Neutrophil (primary cell): ENCODE measurements around the gene CHPF.

Experiments
- H3K27ac ChIP-seq: fragments of 200-600 bp; sonication (generic); 2 replicates; pipeline ENCODE4 v1.5.1; 2016; ENCODE audit warnings: mild to moderate bottlenecking, moderate library complexity
- H3K27me3 ChIP-seq: fragments of 200-600 bp; sonication (generic); 2 replicates; pipeline ENCODE4 v1.6.0; 2016; ENCODE audit warnings: mild to moderate bottlenecking
- H3K36me3 ChIP-seq: fragments of 200-600 bp; sonication (generic); 2 replicates; pipeline ENCODE4 v1.5.1; 2017
- H3K4me1 ChIP-seq, 2 experiments: fragments of 200-600 bp in 1 of 2; sonication (generic) in 1 of 2; 1 replicate in 1 of 2; 2 replicates in 1 of 2; pipeline versions ENCODE4 v1.5.1 to v1.6.1; 2013 to 2016; ENCODE audit warnings: low read depth in 1 of 2, low read length in 1 of 2, mild to moderate bottlenecking in 1 of 2, moderate library complexity in 1 of 2; ENCODE audit not compliant: control insufficient read depth in 1 of 2, insufficient read depth in 1 of 2
- H3K4me3 ChIP-seq, 2 experiments: fragments of 200-600 bp in 1 of 2; sonication (generic) in 1 of 2; 1 replicate in 1 of 2; 2 replicates in 1 of 2; pipeline ENCODE4 v1.5.1; 2013 to 2016; ENCODE audit warnings: low read depth in 1 of 2, low read length in 1 of 2, mild to moderate bottlenecking in 1 of 2, moderate library complexity in 1 of 2
- H3K9me3 ChIP-seq: fragments of 200-600 bp; sonication (generic); 2 replicates; pipeline ENCODE4 v1.5.1; 2016
- CTCF ChIP-seq: fragments of 200-600 bp; sonication (generic); IDR thresholded peaks from 2 replicates; pipeline ENCODE4 v1.5.1; 2016; ENCODE audit warnings: antibody characterized with exemption

Gene CHPF

DNA sequence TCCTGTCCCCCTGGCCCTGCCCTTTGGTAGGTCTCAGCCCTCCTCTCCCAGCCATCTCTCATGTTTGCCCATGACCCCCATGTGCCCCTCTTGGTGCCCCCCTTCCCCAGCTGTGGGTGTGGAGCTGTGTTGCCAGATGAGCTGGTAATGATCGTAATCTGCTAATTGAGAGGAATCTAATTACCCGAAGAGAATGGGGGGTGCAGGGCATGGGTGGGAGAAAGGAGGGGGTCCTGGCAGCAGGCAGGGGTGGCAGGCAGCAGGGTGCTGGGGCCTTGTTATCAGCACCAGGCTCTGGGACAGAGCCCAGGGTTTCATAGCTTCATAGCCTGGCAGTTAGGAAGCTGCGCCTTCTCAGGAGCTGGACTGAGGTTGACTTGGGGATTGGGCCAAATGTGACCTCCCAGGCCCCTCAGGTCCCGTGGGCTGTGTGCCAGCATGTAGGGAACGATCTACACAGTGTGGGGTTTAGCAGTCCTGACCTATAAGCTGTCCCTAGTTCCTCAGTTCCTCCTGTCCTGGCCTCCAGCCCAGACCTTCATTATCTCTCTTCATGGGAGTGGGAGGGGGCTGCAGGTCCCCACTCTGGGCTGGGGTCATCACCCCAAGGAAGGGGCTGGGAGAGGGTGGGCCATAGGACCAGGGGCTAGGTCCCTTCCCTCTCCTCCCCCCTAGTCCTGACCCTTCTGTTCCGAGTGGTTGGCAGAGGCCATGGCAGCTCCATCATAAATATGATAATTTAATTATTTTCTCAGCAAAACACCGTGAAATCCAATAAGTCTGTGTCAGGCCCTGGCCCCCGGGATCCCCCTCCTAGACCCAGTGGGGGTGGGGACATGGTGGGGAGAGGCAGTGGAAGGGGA is 35.8 kb downstream of the CHPF start:
- H3K4me3 ChIP-seq, result no peak overlapping the region
- H3K36me3 ChIP-seq, result peaks cover 46% of the 10 kb centered on the region
- H3K27me3 ChIP-seq, result peaks cover 48% of the 10 kb centered on the region
- no peak for TF ChIP-seq CTCF
- no peaks in the 10 kb centered on the region for H3K4me1 ChIP-seq
- H3K27ac ChIP-seq, result no peak overlapping the region
- H3K9me3 ChIP-seq, result no peaks in the 10 kb centered on the region

DNA sequence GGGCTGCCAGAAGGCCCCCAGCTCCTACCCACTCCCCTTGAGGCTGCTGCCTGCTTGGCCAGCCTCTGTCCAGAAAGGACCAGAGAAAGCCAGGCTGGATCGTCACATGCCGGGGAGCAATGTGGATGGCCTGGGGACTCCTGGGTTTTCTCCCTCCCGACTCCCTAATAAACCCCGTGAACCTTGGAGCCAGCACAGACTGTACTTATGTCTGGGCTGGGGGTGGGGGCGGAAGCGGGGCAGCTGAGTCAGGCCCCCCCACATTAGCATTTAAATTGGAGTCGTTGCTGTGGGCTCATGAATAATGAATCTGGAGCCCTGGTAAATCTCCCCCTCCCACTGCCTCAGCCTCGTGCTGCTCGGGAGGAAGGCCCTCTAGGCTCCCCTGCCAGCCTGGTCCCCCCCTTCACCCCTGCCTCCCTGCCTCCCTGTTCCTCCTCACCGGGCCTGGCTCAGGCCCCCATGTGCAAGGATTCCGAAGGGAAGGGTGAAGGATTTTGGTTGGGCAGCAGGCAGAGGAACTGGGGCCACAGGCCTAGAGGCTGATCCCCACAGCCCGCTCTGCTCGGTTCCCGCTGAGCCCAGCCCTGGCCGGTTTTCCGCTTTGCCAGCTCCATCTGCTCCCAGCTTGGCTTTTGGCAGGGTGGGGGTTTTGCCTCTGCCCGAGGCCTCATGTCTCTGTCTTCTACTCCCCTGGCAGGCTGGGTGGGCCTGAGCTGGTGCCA is 36.6 kb downstream of the CHPF start:
- TF ChIP-seq CTCF, result no peak
- H3K9me3 ChIP-seq, result no peaks in the 10 kb centered on the region
- no peak overlapping the region for H3K4me3 ChIP-seq
- H3K27me3 ChIP-seq, result peaks cover 39% of the 10 kb centered on the region
- H3K4me1 ChIP-seq, result no peaks in the 10 kb centered on the region
- H3K27ac ChIP-seq, result no peak overlapping the region
- peaks cover 51% of the 10 kb centered on the region for H3K36me3 ChIP-seq

DNA sequence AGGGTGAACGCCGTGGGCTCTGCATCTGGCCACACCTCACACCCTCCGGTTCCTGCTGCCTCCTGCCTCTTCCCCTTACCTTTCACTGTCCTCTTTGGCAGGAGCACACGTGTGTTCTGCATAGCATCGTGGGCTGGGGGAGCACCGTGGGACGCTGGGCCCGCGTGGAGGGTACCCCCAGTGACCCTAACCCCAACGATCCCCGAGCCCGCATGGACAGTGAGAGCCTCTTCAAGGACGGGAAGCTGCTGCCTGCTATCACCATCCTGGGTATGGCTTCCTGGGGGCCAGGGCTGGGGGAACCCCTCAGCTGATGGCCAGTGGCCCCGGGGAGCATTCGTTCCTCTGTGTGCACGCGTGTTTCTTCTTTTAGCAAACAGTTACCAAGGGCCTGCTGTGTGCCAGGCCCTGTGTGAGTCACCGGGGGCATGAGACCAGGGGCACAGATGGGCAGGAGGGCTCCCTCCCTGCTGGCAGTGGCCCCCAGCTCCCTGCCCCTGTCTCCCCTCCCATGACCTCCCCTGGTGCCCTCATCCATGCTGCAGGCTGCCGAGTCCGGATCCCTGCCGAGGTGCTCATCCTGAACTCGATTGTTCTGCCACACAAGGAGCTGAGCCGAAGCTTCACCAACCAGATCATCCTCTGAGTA is 37.3 kb downstream of the CHPF start:
- H3K27me3 ChIP-seq, result peaks cover 32% of the 10 kb centered on the region
- no peaks in the 10 kb centered on the region for H3K9me3 ChIP-seq
- TF ChIP-seq CTCF, result no peak
- no peak overlapping the region for H3K4me3 ChIP-seq
- peaks cover 53% of the 10 kb centered on the region for H3K36me3 ChIP-seq
- no peak overlapping the region for H3K27ac ChIP-seq
- no peaks in the 10 kb centered on the region for H3K4me1 ChIP-seq

GRCh38 chr2:219505585-219505984 is 38.0 kb downstream of the CHPF start:
- H3K9me3 ChIP-seq, result no peaks in the 10 kb centered on the region
- H3K36me3 ChIP-seq, result peaks cover 53% of the 10 kb centered on the region
- no peaks in the 10 kb centered on the region for H3K4me1 ChIP-seq
- no peak overlapping the region for H3K4me3 ChIP-seq
- H3K27me3 ChIP-seq, result peaks cover 25% of the 10 kb centered on the region
- no peak overlapping the region for H3K27ac ChIP-seq
- no peak for TF ChIP-seq CTCF

GRCh38 chr2:219502618-219503017 is 41.0 kb downstream of the CHPF start:
- peaks cover 53% of the 10 kb centered on the region for H3K36me3 ChIP-seq
- H3K27ac ChIP-seq, result no peak overlapping the region
- peaks cover 15 to 21% of the 10 kb centered on the region in 2 experiments for H3K4me1 ChIP-seq
- H3K4me3 ChIP-seq, result no peak overlapping the region
- TF ChIP-seq CTCF, result no peak
- H3K27me3 ChIP-seq, result peaks cover 1% of the 10 kb centered on the region
- H3K9me3 ChIP-seq, result no peaks in the 10 kb centered on the region
